ENCODE measurements around the gene MRPL53. TPM values are rescaled to one million over a fixed set of nuclear protein-coding genes. Genes with fewer than 3 reads are reported as not detected.
A peak's percentile ranks its signal among the peaks of the same experiment; 100 is the strongest.

The MRPL53 gene
- total and polyA plus RNA-seq, 7 experiments from 2014 or later, result 45.7 to 175 (median 105) TPM

DNA sequence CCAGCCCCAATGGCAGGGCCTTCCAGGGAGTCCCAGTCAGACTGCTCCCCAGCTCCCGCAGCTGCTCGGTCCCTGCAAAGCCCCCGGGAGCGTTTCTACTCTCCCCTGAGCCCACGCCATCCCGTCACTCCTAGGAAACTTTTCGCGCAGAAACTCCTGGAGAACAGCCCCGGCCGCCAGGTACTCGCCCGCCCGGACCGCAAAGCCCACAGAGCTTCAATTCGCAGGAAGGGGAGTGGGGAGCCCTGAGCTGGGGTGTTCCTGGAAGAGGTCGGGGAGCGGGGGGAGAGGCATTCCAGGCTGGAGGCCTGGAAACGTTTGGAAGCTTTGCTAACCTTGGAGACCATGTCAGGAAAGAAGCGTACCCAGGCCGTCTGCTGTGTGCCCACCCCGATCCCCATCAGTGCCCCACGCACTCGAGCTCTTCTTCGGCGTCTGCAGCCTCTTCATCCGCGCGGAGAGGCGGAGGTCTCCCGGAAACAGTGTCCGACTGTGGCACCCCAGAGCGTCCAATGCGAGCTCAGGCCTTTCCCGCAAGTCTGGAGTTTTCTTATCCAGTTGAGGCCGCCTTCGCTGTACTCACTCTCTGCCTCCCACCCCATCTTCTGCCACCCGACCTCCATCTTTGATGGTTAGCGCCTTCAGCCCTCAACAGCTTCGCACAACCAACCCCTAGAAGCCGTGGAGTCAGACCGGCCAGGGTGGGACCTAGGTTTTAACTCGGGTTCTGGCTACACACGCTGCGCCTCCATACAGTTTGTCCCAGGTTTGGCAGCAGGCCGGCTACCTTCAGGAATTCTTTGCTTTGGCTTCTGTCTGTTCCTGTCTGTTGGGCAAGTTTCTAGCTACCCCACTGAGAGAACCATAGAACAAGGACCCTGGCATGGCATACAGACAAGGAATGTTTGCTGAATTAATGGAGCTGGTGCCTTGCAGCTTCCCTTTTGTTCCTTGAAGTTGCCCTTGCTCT, 31.3 kb upstream of the MRPL53 start:
- peaks cover 19 to 38% of the 10 kb centered on the region in 2 donors for H3K4me1 ChIP-seq (ENCODE audit: control insufficient read depth in 2 of 2, insufficient read depth in 2 of 2, low read length in 2 of 2)
- no peak overlapping the region for H3K27ac ChIP-seq (ENCODE audit: low read depth, low read length)
- peaks cover 4 to 34% of the 10 kb centered on the region in 2 donors for H3K27me3 ChIP-seq (ENCODE audit: control insufficient read depth in 2 of 2, insufficient read depth in 2 of 2, low read length in 2 of 2)
- Mint-ChIP-seq H3K36me3 (peaks cover 16 to 33% (median 30%) of the 10 kb centered on the region in 5 donors), H3K27me3 (peaks cover 51 to 69% (median 63%) of the 10 kb centered on the region in 5 donors), H3K4me3 (peak overlapping the region; percentile 52 to 81 (median 66)), H3K9me3 (peaks cover 0 to 6% (median 0%) of the 10 kb centered on the region in 11 donors), H3K4me1 (peaks cover 42 to 79% (median 66%) of the 10 kb centered on the region in 7 donors), H3K27ac (peak overlapping the region in 2 of 9 donors; percentile 26 to 62)
- no peak for DNase-seq
- intact Hi-C loops (cut with micrococcal nuclease), result loop anchor here in 1 of 2 donors (1.0 to 10.0 kb wide), 2 partner anchors 20 to 151 kb away; partner anchors contain the start of genes SEMA4F and TTC31
- H3K9me3 ChIP-seq (ENCODE audit: control insufficient read depth in 2 of 3, low read length in 3 of 3), result no peaks in the 10 kb centered on the region
- H3K4me3 ChIP-seq (ENCODE audit: low read length), result peak overlapping the region; percentile 36
- ChIA-PET POLR2A (interaction anchor here (0.9 to 4.3 kb wide), 4 partner anchors 21 to 46 kb away, joined by 3 to 11 read pairs (median 6); partner anchors contain the start of genes AUP1, HTRA2, MRPL53 and WBP1), CTCF (interaction anchor here (0.6 to 1.3 kb wide), 5 partner anchors 20 to 111 kb away, joined by 3 to 6 read pairs (median 3); partner anchors contain the start of genes CCDC142 and TTC31)
- ATAC-seq, result no peak
- peaks cover 0 to 20% (median 5%) of the 10 kb centered on the region in 3 experiments for H3K36me3 ChIP-seq (ENCODE audit: control insufficient read depth in 2 of 3, insufficient read depth in 3 of 3, low read length in 3 of 3)

DNA sequence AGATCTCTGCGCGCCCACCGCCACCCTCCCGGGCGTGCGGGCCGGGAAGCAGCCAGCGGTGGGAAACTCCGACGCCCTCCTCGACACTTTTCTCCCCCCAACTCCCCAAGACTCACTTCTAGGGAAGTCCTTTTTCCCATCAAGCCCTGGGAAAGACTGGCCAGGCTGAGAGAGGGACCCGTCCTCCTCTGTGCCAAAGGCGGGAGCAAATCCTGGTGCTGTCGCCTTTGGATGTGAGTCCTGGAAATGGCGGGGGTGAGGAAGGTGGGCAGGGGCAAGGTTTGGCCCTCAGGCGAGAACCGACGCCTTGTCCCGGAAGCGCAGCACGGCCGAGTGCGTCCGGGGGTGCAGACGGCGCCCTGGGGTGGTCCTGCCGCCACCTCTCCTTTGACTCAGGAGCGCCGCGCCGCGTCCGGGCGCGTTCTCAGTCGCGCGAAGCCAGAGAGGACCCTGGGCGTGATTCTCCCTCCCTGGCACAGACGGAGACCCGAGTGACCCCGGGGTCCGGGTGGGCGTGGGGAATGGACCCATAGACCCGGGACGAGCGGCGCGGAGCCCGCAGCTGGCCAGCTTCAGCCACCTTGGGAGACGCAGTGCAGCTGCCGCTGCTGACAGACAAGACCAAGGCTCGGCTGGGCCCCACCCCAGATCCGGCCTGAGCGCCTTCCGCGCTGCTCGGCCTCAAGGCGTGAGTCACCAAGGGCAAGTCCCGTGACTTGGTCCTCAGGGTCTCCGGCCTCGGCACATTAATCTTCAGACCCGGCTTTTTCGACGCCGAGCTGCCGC, 30.4 kb upstream of the MRPL53 start:
- H3K27me3 Mint-ChIP-seq, result peaks cover 56 to 78% (median 68%) of the 10 kb centered on the region in 5 donors

DNA sequence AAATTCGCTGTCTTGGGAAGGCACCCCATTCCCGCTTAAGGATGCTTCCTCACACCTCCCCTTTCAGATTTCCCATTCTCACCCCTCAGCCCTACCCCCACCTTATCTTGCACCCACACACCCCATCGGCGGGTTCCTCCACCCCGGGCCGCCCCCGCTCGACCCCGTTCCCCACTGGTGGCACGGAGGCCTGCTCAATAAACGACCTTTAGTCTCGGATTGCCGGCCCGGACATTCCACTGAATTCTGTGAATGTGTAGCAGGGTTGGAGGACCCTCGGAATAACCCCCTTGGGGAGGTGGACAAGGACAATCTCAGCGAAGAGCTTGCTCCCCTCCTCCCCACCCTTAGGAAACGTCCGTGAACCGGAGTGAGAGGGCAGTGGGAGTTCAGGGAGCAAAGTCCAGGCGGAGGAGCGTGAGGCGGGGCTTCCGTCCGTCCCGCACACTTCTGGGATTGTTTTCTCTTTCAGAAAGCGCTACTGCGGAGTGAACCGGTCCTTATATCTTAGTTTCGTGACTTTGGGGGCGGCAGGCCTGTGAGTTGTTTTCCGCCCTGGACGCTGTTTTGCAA, 29.8 kb upstream of the MRPL53 start:
- Histone ChIP-seq H3K9me3 (ENCODE audit: control insufficient read depth in 2 of 3, low read length in 3 of 3) (no peaks in the 10 kb centered on the region), H3K4me1 (ENCODE audit: control insufficient read depth in 2 of 2, insufficient read depth in 2 of 2, low read length in 2 of 2) (peaks cover 17 to 52% of the 10 kb centered on the region in 2 donors), H3K27ac (ENCODE audit: low read depth, low read length) (no peak overlapping the region), H3K27me3 (ENCODE audit: control insufficient read depth in 2 of 2, insufficient read depth in 2 of 2, low read length in 2 of 2) (peaks cover 4 to 43% of the 10 kb centered on the region in 2 donors), H3K4me3 (ENCODE audit: low read length) (peak overlapping the region; percentile 36), H3K36me3 (ENCODE audit: control insufficient read depth in 2 of 3, insufficient read depth in 3 of 3, low read length in 3 of 3) (peaks cover 0 to 17% (median 5%) of the 10 kb centered on the region in 3 experiments)
- Mint-ChIP-seq H3K4me3 (peak overlapping the region; percentile 52 to 81 (median 66)), H3K9me3 (peaks cover 0 to 3% (median 0%) of the 10 kb centered on the region in 11 donors), H3K36me3 (peaks cover 12 to 32% (median 27%) of the 10 kb centered on the region in 5 donors), H3K27me3 (peaks cover 60 to 78% (median 69%) of the 10 kb centered on the region in 5 donors), H3K27ac (peak overlapping the region in 2 of 9 donors; percentile 14 to 15), H3K4me1 (peaks cover 41 to 76% (median 62%) of the 10 kb centered on the region in 7 donors)
- intact Hi-C loops (cut with micrococcal nuclease), result loop anchor here in 1 of 2 donors (10.0 kb wide), 1 partner anchor 153 kb away; the partner anchor contains the start of gene SEMA4F
- ChIA-PET POLR2A (interaction anchor here (1.6 to 4.3 kb wide), 2 partner anchors 19 to 27 kb away, joined by 4 to 11 read pairs; partner anchors contain the start of genes AUP1, CCDC142, HTRA2 and TTC31), CTCF (no interaction called here)
- no peak for ATAC-seq
- DNase-seq, result no peak

More for the DNA sequence above, 30.4 kb upstream of the MRPL53 start:
- ATAC-seq (peak; percentile 23), DNase-seq (peak in 2 of 9 donors; percentile 47 to 60)
- Histone ChIP-seq H3K4me3 (ENCODE audit: low read length) (peak overlapping the region; percentile 36), H3K27ac (ENCODE audit: low read depth, low read length) (no peak overlapping the region), H3K4me1 (ENCODE audit: control insufficient read depth in 2 of 2, insufficient read depth in 2 of 2, low read length in 2 of 2) (peaks cover 19 to 47% of the 10 kb centered on the region in 2 donors), H3K27me3 (ENCODE audit: control insufficient read depth in 2 of 2, insufficient read depth in 2 of 2, low read length in 2 of 2) (peaks cover 4 to 43% of the 10 kb centered on the region in 2 donors), H3K9me3 (ENCODE audit: control insufficient read depth in 2 of 3, low read length in 3 of 3) (no peaks in the 10 kb centered on the region), H3K36me3 (ENCODE audit: control insufficient read depth in 2 of 3, insufficient read depth in 3 of 3, low read length in 3 of 3) (peaks cover 0 to 20% (median 5%) of the 10 kb centered on the region in 3 experiments)
- ChIA-PET CTCF (interaction anchor here (1.0 kb wide), 1 partner anchor 46 kb away, joined by 3 read pairs; no protein-coding TSS in a partner anchor), POLR2A (interaction anchor here (1.3 to 4.3 kb wide), 4 partner anchors 20 to 30 kb away, joined by 4 to 11 read pairs (median 6); partner anchors contain the start of genes AUP1, CCDC142, HTRA2 and MRPL53)
- Mint-ChIP-seq H3K4me1 (peaks cover 41 to 78% (median 63%) of the 10 kb centered on the region in 7 donors), H3K36me3 (peaks cover 16 to 33% (median 31%) of the 10 kb centered on the region in 5 donors), H3K4me3 (peak overlapping the region; percentile 52 to 81 (median 66)), H3K27ac (peak overlapping the region in 2 of 9 donors; percentile 26 to 62), H3K9me3 (peaks cover 0 to 6% (median 0%) of the 10 kb centered on the region in 11 donors)
- intact Hi-C loops (cut with micrococcal nuclease), result loop anchor here in 1 of 2 donors (1.0 to 10.0 kb wide), 2 partner anchors 20 to 152 kb away; partner anchors contain the start of genes SEMA4F and TTC31

DNA sequence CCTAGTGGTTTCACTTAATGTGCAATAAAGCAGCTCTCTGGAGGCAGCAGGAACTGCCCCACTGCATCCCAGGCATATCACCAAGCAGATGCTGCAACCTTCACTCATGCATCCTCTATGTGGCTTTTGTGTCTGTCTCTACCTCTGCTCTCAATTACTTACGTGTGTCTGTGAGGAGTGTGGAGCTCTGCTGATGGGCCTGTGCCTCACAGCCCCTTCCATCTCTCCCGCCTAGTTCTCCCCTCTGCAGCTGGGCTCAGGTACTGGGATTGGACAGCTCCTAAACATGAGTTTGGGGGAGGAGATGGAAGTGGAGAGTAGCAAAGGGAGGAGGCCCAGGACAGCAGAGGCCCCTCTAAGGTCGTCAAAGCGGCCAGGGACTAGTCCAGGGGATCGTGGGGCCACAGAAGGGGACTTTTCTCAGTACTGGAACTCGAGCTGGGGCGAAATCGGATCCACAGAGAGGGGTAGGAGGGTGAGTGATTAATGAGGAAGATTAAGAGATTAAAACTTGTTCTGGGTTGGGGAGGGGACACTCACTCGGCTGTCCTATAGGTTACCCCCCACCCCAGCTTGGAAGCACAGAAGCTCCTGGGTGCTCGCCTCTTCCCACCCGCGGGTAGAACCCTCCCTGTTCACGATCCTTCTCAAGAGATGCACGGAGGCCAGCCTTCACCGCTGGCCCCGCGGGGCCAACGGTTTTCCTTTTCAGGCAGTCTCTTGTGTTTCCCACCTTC, 29.0 kb upstream of the MRPL53 start:
- Histone ChIP-seq H3K9me3 (ENCODE audit: control insufficient read depth in 2 of 3, low read length in 3 of 3) (no peaks in the 10 kb centered on the region), H3K27ac (ENCODE audit: low read depth, low read length) (no peak overlapping the region), H3K36me3 (ENCODE audit: control insufficient read depth in 2 of 3, insufficient read depth in 3 of 3, low read length in 3 of 3) (peaks cover 0 to 16% (median 5%) of the 10 kb centered on the region in 3 experiments), H3K27me3 (ENCODE audit: control insufficient read depth in 2 of 2, insufficient read depth in 2 of 2, low read length in 2 of 2) (peaks cover 4 to 43% of the 10 kb centered on the region in 2 donors), H3K4me1 (ENCODE audit: control insufficient read depth in 2 of 2, insufficient read depth in 2 of 2, low read length in 2 of 2) (peaks cover 13 to 47% of the 10 kb centered on the region in 2 donors), H3K4me3 (ENCODE audit: low read length) (no peak overlapping the region)
- peak overlapping the region in 7 of 10 donors; percentile 16 to 75 (median 64) for H3K4me3 Mint-ChIP-seq
- H3K27ac Mint-ChIP-seq, result peak overlapping the region in 2 of 9 donors; percentile 14 to 15
- DNase-seq, result no peak
- H3K9me3 Mint-ChIP-seq, result peaks cover 0 to 2% (median 0%) of the 10 kb centered on the region in 11 donors
- no peak for ATAC-seq
- peaks cover 11 to 28% (median 21%) of the 10 kb centered on the region in 5 donors for H3K36me3 Mint-ChIP-seq
- intact Hi-C loops (cut with micrococcal nuclease), result loop anchor here in 1 of 2 donors (10.0 kb wide), 1 partner anchor 153 kb away; the partner anchor contains the start of gene SEMA4F
- ChIA-PET POLR2A (interaction anchor here (1.0 to 1.8 kb wide), 6 partner anchors 10 to 29 kb away, joined by 3 to 5 read pairs (median 4); partner anchors contain the start of genes AUP1, CCDC142, HTRA2 and MRPL53), CTCF (interaction anchor here (0.8 kb wide), 1 partner anchor 45 kb away, joined by 3 read pairs; no protein-coding TSS in a partner anchor)
- H3K4me1 Mint-ChIP-seq, result peaks cover 34 to 69% (median 57%) of the 10 kb centered on the region in 7 donors
- H3K27me3 Mint-ChIP-seq, result peaks cover 60 to 76% (median 69%) of the 10 kb centered on the region in 5 donors

DNA sequence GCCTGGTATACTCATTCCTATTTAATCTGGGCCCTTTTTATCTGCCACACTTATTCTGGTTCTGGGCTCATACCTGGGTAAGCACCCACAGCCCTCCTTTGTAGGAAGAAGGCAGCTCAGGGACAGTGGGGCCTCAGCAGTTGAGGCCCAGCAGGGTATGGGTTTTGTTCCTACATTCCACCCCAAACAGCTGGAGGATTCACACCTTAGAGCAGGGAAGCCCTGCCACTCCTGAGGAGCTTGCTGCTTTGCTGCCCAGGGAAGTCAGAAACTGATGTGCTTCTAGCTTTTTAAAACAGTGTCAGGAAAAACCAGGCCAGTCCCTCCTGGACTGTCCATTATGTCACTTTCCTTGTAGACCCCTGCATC, 28.1 kb upstream of the MRPL53 start:
- Mint-ChIP-seq H3K4me3 (peak overlapping the region in 3 of 10 donors; percentile 21 to 50 (median 23)), H3K4me1 (peaks cover 32 to 63% (median 54%) of the 10 kb centered on the region in 7 donors), H3K27ac (peak overlapping the region in 1 of 9 donors; percentile 5), H3K27me3 (peaks cover 58 to 69% (median 63%) of the 10 kb centered on the region in 5 donors), H3K36me3 (peaks cover 11 to 24% (median 17%) of the 10 kb centered on the region in 5 donors), H3K9me3 (peaks cover 0 to 2% (median 0%) of the 10 kb centered on the region in 11 donors)
- Histone ChIP-seq H3K4me1 (ENCODE audit: control insufficient read depth in 2 of 2, insufficient read depth in 2 of 2, low read length in 2 of 2) (peaks cover 13 to 38% of the 10 kb centered on the region in 2 donors), H3K27ac (ENCODE audit: low read depth, low read length) (no peak overlapping the region), H3K36me3 (ENCODE audit: control insufficient read depth in 2 of 3, insufficient read depth in 3 of 3, low read length in 3 of 3) (peaks cover 0 to 12% (median 3%) of the 10 kb centered on the region in 3 experiments), H3K27me3 (ENCODE audit: control insufficient read depth in 2 of 2, insufficient read depth in 2 of 2, low read length in 2 of 2) (peaks cover 4 to 40% of the 10 kb centered on the region in 2 donors), H3K4me3 (ENCODE audit: low read length) (no peak overlapping the region), H3K9me3 (ENCODE audit: control insufficient read depth in 2 of 3, low read length in 3 of 3) (no peaks in the 10 kb centered on the region)
- POLR2A ChIA-PET, result interaction anchor here (1.0 to 1.8 kb wide), 6 partner anchors 9 to 45 kb away, joined by 3 to 5 read pairs (median 3); partner anchors contain the start of genes AUP1, HTRA2, INO80B and MRPL53
- CTCF ChIA-PET, result interaction anchor here (0.8 kb wide), 1 partner anchor 44 kb away, joined by 3 read pairs; no protein-coding TSS in a partner anchor
- no peak for ATAC-seq
- no peak for DNase-seq
- intact Hi-C loops (cut with micrococcal nuclease), result loop anchor here in 1 of 2 donors (10.0 kb wide), 1 partner anchor 154 kb away; the partner anchor contains the start of gene SEMA4F
